Hepatocyte (in vitro differentiated cells): ENCODE data around the gene ZNRF1. TPM values are rescaled to one million over a fixed set of nuclear protein-coding genes. Genes with fewer than 3 reads are reported as not detected.

Experiments
- DNase-seq: peaks from one replicate; pipeline ENCODE4 v3.0.0-alpha.2; 2016; ENCODE audit warnings: low spot score
- H2AFZ ChIP-seq: fragments of 200-600 bp; sonication (generic); 2 replicates; pipeline ENCODE4 v1.6.0; 2016; ENCODE audit warnings: antibody characterized with exemption, mild to moderate bottlenecking
- H3K27ac ChIP-seq: fragments of 200-600 bp; sonication (generic); 2 replicates; pipeline ENCODE4 v1.5.1; 2016; ENCODE audit warnings: mild to moderate bottlenecking
- H3K27me3 ChIP-seq: fragments of 200-600 bp; sonication (generic); 2 replicates; pipeline ENCODE4 v1.6.1; 2016
- H3K36me3 ChIP-seq: fragments of 200-600 bp; sonication (generic); replicated peaks from 2 replicates; pipeline ENCODE4 v1.5.1; 2016; ENCODE audit warnings: low read depth; ENCODE audit not compliant: insufficient read depth
- H3K4me1 ChIP-seq: fragments of 200-600 bp; sonication (generic); 2 replicates; pipeline ENCODE4 v1.5.1; 2016; ENCODE audit warnings: mild to moderate bottlenecking, moderate library complexity; ENCODE audit not compliant: insufficient read depth
- H3K4me2 ChIP-seq: fragments of 200-600 bp; sonication (generic); 2 replicates; pipeline ENCODE4 v1.6.0; 2016
- H3K4me3 ChIP-seq: fragments of 200-600 bp; sonication (generic); 2 replicates; pipeline ENCODE4 v1.5.1; 2016; ENCODE audit warnings: mild to moderate bottlenecking
- H3K79me2 ChIP-seq: fragments of 200-600 bp; sonication (generic); 2 replicates; pipeline ENCODE4 v1.6.0; 2017; ENCODE audit warnings: mild to moderate bottlenecking
- H3K9me2 ChIP-seq: fragments of 200-600 bp; sonication (generic); replicated peaks from 2 replicates; pipeline ENCODE4 v1.6.0; 2017; ENCODE audit warnings: mild to moderate bottlenecking; ENCODE audit not compliant: insufficient read depth
- H3K9me3 ChIP-seq: fragments of 200-600 bp; sonication (generic); 2 replicates; pipeline ENCODE4 v1.5.1; 2016; ENCODE audit warnings: low read depth, mild to moderate bottlenecking
- H4K20me1 ChIP-seq: fragments of 200-600 bp; sonication (generic); 2 replicates; pipeline ENCODE4 v1.6.0; 2016; ENCODE audit warnings: mild to moderate bottlenecking; ENCODE audit not compliant: insufficient read depth, poor library complexity, severe bottlenecking
- EZH2 ChIP-seq: fragments of 200-600 bp; sonication (generic); IDR thresholded peaks from 2 replicates; pipeline ENCODE4 v1.6.1; 2016; ENCODE audit warnings: antibody characterized with exemption, mild to moderate bottlenecking, borderline replicate concordance
- EZH2phosphoT487 ChIP-seq: fragments of 200-600 bp; sonication (generic); IDR thresholded peaks from one replicate; pipeline ENCODE4 v1.6.1; 2018; ENCODE audit warnings: antibody characterized with exemption, mild to moderate bottlenecking, low read depth, moderate library complexity; ENCODE audit not compliant: unreplicated experiment, severe bottlenecking
- WGBS: methylation state at CpG from one replicate; pipeline ENCODE4 v1.1.6; 2016; ENCODE audit warnings: low lambda C conversion rate; ENCODE audit errors: missing lambda C conversion rate; 5-methylcytosine and 5-hydroxymethylcytosine counted together
- polyA plus RNA-seq: library from polyadenylated mRNA; unstranded; fragments of >200 nt; fragmentation: Nextera tagmentation; extraction: Ambion mirVana; gene quantifications from 2 replicates; pipeline ENCODE4 v1.2.1, GENCODE V29; 2016
- total RNA-seq: library from RNA; depleted of rRNA; stranded (reverse); fragments of >200 nt; gene quantifications from 2 replicates; pipeline ENCODE4 v1.2.3, GENCODE V29; 2014
- TF ChIP-seq, protein P1 (sequence below): fragments of 200-600 bp; sonication (generic); IDR thresholded peaks from 2 replicates; pipeline ENCODE4 v1.5.1; 2016; ENCODE audit warnings: antibody characterized with exemption, mild to moderate bottlenecking; ENCODE audit not compliant: poor library complexity

ZNRF1 gene
- total and polyA plus RNA-seq, 2 experiments from 2014 or later, result 23.0 to 46.5 TPM

DNA sequence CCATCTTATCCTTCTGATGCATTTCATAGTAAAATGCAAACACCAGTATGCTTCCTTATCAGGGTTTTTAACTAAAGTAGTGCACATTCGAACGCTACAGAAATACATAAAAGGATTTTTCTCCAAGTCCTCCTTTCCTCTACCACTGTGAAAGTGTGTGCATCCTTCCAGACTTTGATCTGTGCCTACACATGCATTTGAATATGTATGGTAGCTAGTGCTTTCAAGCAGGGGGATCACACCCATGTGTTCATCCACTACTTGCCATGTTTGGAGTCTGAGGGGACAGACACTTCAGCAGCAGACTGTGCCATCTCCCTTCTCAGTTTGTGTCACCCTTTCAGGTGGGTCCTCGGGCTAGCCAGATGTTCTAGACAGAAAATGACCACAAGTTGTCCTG is 102.8 kb downstream of the ZNRF1 start:
- H3K79me2 ChIP-seq, result peaks cover 33% of the 10 kb centered on the region
- H3K27ac ChIP-seq, result no peak overlapping the region
- H3K4me2 ChIP-seq, result no peak overlapping the region
- H4K20me1 ChIP-seq, result peaks cover 11% of the 10 kb centered on the region
- H3K9me2 ChIP-seq, result no peaks in the 10 kb centered on the region
- H3K4me1 ChIP-seq, result peaks cover 13% of the 10 kb centered on the region
- no peak for TF ChIP-seq EZH2phosphoT487
- no peak for TF ChIP-seq EZH2
- TF ChIP-seq, protein P1, sequence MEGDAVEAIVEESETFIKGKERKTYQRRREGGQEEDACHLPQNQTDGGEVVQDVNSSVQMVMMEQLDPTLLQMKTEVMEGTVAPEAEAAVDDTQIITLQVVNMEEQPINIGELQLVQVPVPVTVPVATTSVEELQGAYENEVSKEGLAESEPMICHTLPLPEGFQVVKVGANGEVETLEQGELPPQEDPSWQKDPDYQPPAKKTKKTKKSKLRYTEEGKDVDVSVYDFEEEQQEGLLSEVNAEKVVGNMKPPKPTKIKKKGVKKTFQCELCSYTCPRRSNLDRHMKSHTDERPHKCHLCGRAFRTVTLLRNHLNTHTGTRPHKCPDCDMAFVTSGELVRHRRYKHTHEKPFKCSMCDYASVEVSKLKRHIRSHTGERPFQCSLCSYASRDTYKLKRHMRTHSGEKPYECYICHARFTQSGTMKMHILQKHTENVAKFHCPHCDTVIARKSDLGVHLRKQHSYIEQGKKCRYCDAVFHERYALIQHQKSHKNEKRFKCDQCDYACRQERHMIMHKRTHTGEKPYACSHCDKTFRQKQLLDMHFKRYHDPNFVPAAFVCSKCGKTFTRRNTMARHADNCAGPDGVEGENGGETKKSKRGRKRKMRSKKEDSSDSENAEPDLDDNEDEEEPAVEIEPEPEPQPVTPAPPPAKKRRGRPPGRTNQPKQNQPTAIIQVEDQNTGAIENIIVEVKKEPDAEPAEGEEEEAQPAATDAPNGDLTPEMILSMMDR, result no peak
- no peaks in the 10 kb centered on the region for H3K27me3 ChIP-seq
- DNase-seq, result no peak
- WGBS, result 88% methylated on average over 3 of the region's 3 CpGs
- no peaks in the 10 kb centered on the region for H3K36me3 ChIP-seq
- no peaks in the 10 kb centered on the region for H3K9me3 ChIP-seq
- H2AFZ ChIP-seq, result no peak overlapping the region
- H3K4me3 ChIP-seq, result no peak overlapping the region

DNA sequence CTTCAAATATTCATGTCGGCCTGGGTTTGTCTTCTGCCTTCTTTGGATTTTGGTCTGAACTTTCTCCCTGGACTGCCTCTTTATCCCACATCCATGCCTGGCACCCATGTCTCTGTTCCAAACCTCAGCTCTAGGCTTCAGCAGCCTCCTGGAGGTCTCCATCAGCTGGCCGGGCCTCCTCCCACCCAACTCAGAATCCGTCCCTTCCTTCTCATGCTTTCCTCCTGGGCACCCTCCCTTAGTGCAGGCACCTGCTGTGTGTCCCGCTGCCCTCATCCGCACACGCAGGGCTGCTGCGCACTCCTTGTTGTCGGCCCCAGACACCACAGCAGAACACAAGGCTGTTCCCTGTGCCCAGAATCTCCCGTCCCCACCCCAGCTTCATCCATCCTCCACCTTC is 103.8 kb downstream of the ZNRF1 start:
- no peak for DNase-seq
- no peaks in the 10 kb centered on the region for H3K27me3 ChIP-seq
- H3K9me2 ChIP-seq, result no peaks in the 10 kb centered on the region
- no peak overlapping the region for H3K4me2 ChIP-seq
- no peak overlapping the region for H3K4me3 ChIP-seq
- no peak overlapping the region for H2AFZ ChIP-seq
- no peaks in the 10 kb centered on the region for H3K36me3 ChIP-seq
- 97% methylated on average over 9 of the region's 9 CpGs for WGBS
- no peak overlapping the region for H3K27ac ChIP-seq
- H4K20me1 ChIP-seq, result peaks cover 9% of the 10 kb centered on the region
- H3K79me2 ChIP-seq, result peaks cover 24% of the 10 kb centered on the region
- H3K9me3 ChIP-seq, result no peaks in the 10 kb centered on the region
- H3K4me1 ChIP-seq, result peaks cover 16% of the 10 kb centered on the region
- TF ChIP-seq, protein P1, result no peak
- TF ChIP-seq EZH2phosphoT487, result no peak
- no peak for TF ChIP-seq EZH2

DNA sequence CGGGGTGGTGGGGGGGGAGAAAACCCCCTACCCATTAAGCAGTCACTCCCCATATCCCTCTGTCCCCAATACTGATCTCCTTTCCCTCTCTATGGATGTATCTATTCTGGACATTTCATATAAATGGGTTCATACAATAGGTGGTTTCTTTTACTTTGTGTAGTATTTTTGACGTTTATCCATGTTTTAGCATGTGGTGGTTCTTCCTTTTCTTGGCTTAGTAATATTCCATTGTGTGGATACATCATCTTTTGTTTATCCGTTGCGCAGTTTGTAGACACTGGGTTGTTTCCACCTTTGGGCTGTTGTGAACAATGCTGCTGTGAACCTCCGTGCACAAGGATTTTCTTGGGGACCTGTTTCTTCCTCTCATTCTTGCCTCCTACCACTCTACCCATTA is 105.2 kb downstream of the ZNRF1 start:
- TF ChIP-seq EZH2phosphoT487, result no peak
- TF ChIP-seq, protein P1, result no peak
- TF ChIP-seq EZH2, result no peak
- Histone ChIP-seq H2AFZ (no peak overlapping the region), H3K4me3 (no peak overlapping the region), H3K9me2 (no peaks in the 10 kb centered on the region), H3K27ac (no peak overlapping the region), H3K27me3 (no peaks in the 10 kb centered on the region), H4K20me1 (peaks cover 6% of the 10 kb centered on the region), H3K4me1 (peaks cover 25% of the 10 kb centered on the region), H3K79me2 (peaks cover 15% of the 10 kb centered on the region), H3K36me3 (no peaks in the 10 kb centered on the region), H3K4me2 (no peak overlapping the region), H3K9me3 (no peaks in the 10 kb centered on the region)
- DNase-seq, result no peak
- 100% methylated on average over 5 of the region's 5 CpGs for WGBS

DNA sequence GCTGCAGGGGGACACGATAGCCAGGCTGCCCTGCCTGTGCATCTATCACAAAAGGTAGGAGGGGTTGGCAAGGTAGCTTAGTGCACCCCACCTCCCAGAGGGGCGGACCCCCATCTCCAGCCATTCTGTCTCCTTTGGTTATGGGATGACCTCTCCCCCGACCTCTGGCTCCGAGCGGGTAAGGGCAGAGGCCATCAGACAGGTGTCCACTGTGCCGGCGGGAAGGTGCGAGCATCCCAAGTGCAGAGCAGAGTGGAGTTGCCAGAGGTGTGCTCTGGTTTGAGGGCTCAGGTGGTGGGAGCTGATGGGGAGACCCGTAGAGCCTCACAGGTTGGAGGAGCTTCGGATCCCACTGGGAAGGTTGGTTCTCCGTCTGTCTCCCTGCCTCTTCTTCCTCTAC is 106.0 kb downstream of the ZNRF1 start:
- Histone ChIP-seq H3K79me2 (peaks cover 12% of the 10 kb centered on the region), H4K20me1 (peaks cover 2% of the 10 kb centered on the region), H3K4me3 (no peak overlapping the region), H2AFZ (no peak overlapping the region), H3K4me2 (no peak overlapping the region), H3K36me3 (no peaks in the 10 kb centered on the region), H3K9me3 (no peaks in the 10 kb centered on the region), H3K4me1 (peaks cover 33% of the 10 kb centered on the region), H3K27me3 (no peaks in the 10 kb centered on the region), H3K27ac (no peak overlapping the region), H3K9me2 (no peaks in the 10 kb centered on the region)
- TF ChIP-seq EZH2 (no peak), EZH2phosphoT487 (no peak)
- TF ChIP-seq, protein P1, result no peak
- DNase-seq, result no peak
- 95% methylated on average over 11 of the region's 11 CpGs for WGBS
